ENCODE data around the gene TTI1.

The TTI1 gene

GRCh38 chr20:38054647-38055046, 21.4 kb upstream of the TTI1 start:
- no peak for DNase-seq (ENCODE audit: low read depth in 2 of 2)

- DNase-seq (ENCODE audit: low read depth in 2 of 2): no peak
Measured at GRCh38 chr20:38052870-38053269, 19.6 kb upstream of the TTI1 start.

- no peak for DNase-seq (ENCODE audit: low read depth in 2 of 2)
Measured at GRCh38 chr20:38050686-38051085, 17.4 kb upstream of the TTI1 start.

DNA sequence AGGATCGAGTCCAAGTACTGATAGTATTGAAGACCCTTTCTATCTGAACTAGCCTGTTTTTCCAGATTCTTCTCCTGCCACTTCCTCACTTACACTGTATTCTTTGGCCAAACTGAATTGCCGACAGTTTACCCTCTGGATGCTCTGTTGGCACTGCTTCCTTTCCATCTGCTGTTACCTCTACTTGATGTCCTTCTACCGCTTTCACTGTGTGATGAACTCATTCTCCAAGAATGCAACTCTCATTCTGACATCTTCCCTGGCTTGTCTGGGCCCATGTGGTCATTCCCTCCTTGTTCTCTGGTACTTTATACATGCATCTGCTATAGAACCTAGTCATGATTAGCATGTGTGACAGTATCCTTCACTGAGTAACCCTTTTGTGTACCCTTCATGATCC, 16.5 kb upstream of the TTI1 start:
- no peak for DNase-seq (ENCODE audit: low read depth in 2 of 2)

DNA sequence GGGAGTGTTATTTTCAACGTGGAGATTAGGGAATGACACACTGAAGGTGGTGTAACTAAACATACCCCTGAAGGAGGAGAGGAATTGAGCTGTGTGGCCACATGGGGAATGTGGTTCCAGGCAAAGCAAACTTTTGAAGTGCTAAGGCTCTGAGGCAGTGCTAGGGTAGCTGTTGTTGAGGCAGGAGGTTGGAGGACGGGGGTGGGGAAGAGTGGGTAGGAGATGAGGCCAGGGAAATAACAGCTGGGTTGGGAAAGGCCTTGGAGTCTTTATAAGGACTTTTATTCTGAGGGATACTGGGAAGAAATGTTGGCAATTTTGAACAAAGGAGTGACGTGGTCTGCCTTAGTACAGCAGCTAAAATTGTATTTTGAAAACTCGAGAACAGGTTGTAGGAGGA, 13.3 kb upstream of the TTI1 start:
- DNase-seq (ENCODE audit: low read depth in 2 of 2): no peak

DNA sequence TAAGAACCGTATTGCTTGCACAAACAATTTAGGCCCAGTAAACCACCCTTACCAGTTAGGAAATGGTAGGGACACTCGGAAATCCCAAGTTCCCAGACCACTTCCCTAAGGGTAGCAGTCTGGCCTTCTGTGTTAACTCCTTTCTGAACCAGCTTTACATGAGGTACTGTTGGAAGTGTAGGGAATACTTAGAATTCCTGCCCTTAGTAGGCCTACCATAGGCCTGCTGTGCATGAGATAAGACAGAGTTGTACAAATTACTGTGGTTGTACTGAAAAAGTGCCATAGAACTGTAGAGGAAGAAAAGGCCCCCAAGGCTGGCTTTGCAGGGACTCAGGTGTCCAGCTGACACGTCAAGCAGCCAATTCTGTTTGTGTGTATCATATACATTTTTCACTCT, 11.4 kb upstream of the TTI1 start:
- no peak for DNase-seq (ENCODE audit: low read depth in 2 of 2)

DNA sequence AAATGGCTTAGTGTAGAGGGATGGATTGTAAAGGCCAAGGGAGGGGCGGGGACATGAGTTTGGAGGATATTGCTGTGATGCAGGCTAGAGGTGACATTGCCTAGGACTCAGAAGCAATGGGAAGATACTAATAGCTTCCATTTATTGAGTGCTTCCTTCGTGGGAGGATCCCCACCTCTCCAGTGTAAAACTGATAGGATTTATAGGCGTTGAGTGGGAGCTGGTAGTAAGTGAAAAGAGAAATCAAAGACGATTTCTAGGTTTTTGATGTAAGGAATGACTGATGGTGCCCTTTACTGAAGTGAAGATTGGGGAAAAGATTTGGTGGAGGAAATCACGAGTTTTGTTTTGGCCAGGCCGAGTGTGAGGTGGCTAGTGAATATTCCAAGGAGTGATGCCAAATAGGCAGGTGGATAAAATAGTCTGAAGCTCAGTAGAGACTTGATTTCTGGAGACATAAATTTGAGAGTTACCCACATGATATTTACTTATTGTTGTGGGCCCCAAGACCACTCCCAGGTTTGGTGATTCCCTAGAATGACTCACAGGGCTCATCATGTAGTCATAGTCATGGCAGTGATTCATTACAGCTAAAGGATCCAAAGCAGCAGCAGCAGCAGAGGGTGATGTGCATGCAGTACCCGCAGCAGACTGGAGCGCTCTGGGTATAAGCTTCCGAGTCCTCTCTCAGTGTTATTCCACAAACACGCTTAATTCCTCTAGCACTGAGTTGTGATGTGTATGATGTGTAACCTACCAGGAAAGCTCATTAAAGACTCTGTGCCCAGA, 10.4 kb upstream of the TTI1 start:
- peak in 1 of 2 experiments; percentile 7 for DNase-seq (ENCODE audit: low read depth in 2 of 2)

- no peak for DNase-seq (ENCODE audit: low read depth in 2 of 2)
Measured at GRCh38 chr20:38040276-38040675, 7.0 kb upstream of the TTI1 start.

DNA sequence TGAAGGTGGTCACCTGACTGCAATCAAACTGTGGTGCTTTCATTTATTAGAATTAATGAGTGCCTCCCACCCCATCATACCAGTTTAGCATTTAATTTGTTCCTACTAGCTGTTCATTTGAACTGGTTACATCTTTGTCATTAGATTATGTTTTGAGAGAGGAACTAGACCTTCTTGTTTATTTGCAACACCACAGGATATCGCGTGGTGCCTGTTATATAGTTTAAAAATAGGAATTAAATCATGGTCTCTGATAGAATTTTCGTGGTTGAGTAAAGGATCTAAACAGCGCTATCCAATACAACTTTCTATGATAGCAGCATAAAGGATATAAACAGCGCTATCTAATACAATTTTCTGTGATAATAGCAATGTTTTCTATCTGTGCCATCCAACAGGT, 3.1 kb upstream of the TTI1 start:
- no peak for DNase-seq (ENCODE audit: low read depth in 2 of 2)

- DNase-seq (ENCODE audit: low read depth in 2 of 2): no peak
Measured at GRCh38 chr20:38034961-38035360, 1.7 kb upstream of the TTI1 start.

GRCh38 chr20:38034108-38034649, 923 bp upstream of the TTI1 start:
- DNase-seq (ENCODE audit: low read depth in 2 of 2): no peak

- peak in 1 of 2 experiments; percentile 31 for DNase-seq (ENCODE audit: low read depth in 2 of 2)
Measured at GRCh38 chr20:38032585-38033329, 499 bp downstream of the TTI1 start.

DNA sequence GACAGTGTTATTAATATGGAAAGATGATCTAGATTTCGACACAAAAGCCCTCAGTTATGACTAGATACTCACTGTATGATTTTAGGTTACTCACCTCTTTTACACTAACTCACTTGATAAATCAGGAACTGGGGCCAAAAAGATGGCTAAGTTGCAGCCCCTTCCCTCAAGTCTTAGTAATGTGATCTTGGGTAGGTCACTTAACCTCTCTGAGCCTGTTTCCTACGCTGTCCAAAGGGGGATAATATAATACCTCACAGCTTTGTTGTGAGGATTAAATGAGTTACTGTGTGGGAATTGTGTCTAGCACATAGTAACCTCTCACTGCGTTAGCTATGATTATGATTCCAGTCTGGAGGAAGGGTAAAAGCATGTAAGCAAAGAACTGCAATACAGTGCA, 1.3 kb downstream of the TTI1 start:
- no peak for DNase-seq (ENCODE audit: low read depth in 2 of 2)

- no peak for DNase-seq (ENCODE audit: low read depth in 2 of 2)
Measured at GRCh38 chr20:38029453-38029852, 3.8 kb downstream of the TTI1 start.

DNA sequence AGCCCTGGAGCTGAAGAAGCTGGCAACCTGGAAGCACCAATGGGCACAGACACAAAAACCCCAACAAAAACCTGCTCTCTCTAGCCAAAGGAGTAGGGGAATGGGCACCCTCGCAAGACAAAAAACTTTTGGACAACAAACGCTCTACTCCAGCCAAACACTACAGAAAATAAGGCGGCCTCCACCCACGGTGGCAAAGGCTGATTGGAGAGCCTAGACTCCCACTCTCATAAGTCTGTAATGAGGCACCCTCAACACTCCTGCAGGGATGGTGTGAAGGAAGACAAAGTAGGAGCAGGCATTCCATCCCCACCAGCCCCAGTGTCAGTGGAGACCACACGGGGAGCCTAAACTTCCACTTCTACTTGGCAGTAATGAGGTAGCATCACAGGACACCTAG, 8.8 kb downstream of the TTI1 start:
- DNase-seq (ENCODE audit: low read depth in 2 of 2): no peak

- DNase-seq (ENCODE audit: low read depth in 2 of 2): no peak
Measured at GRCh38 chr20:38023181-38024001, 9.9 kb downstream of the TTI1 start.

DNA sequence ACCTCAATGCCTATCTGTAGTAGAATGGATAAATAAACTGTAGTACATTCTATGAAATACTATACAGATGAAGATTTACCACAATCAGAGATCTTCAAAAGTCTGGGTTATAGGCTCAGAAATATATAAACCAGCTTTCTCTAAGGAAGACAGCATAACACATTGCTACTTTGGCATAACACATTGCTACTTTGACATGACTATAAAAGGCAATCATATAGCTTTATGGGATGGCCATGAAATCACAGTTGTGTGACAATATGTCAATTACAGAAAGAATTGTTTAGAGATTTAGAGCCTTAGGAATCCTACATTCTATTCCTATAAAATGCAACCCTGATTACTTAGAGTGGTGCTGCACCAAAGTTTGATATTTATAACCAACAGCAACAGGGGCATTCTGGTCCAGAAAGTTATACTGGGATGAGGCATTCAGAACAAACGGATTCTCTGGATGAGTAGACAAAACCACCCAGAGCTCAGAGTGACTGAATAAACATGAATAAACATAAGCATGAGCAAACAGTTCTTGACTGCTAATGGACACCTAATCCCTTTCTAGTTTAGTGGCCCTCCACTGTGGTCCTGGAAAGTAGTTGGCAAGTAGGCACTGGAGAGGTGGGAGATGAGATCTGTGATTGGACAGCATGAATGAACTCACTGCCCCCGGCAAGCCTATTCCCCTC, 12.0 kb downstream of the TTI1 start:
- DNase-seq (ENCODE audit: low read depth in 2 of 2): no peak

- DNase-seq (ENCODE audit: low read depth in 2 of 2): no peak
Measured at GRCh38 chr20:38018385-38018784, 14.9 kb downstream of the TTI1 start.

GRCh38 chr20:38017959-38018358, 15.3 kb downstream of the TTI1 start:
- DNase-seq (ENCODE audit: low read depth in 2 of 2): no peak

DNA sequence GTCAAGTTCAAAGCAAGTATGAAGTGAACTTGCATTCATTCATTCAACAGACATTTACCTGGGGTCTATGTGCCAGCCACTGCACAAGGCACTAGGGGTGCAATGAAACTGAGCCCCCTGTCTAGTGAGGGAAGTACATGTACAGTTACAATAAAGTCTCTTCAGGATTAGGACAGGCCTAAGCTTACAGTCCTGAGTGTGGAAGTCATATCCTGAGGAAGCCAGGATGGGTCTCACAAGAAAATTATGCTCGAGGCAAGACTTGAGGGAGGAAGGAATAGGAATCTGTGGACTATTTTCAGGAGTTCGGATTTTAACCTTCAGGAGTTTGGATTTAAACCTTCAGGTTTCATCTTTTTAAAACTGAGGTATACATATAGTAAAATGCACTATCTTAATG, 19.4 kb downstream of the TTI1 start:
- no peak for DNase-seq (ENCODE audit: low read depth in 2 of 2)

DNA sequence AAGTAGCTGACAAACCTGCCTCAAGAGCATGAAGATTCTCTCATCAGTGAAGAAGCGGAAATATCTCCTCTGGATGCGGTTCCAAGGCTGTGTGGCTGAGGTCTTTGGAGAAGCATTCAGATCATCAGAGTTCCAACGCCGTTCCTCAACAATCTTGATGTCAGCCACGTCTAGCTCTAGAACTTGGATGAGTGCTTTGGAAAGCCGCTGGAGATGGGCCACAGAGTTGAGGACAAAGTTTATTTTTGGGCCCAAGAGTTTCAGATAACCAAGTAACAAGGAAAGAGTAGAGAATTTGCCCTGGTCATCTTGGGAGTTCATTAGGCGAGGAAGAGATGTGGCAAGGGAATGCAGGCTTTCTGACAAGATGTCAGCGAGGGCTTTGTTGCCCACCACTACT, 20.9 kb downstream of the TTI1 start:
- DNase-seq (ENCODE audit: low read depth in 2 of 2): no peak

DNA sequence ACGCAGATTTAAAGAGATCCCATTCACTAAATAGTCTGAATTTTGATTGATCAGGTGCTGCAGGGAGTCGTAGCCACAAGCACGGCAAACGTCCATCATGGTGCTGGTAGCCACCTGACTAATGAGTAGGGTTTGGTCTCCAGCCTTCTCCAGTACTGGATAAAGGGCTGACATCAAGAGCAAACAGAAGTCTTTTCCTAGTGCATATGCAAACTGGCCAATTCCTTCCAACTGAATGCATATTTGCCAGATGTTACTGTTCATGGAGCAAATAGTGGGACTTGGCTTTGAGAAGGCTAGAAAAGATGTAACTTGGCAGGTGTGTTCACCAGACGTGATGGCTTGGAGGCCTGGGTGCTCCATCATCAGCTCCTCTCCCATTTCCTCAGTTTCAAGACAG, 21.6 kb downstream of the TTI1 start:
- no peak for DNase-seq (ENCODE audit: low read depth in 2 of 2)
